Endodermal cell (in vitro differentiated cells): ENCODE data around the gene ERBB4. TPM values are rescaled to one million over a fixed set of nuclear protein-coding genes. Genes with fewer than 3 reads are reported as not detected.

Experiments used
- DNase-seq: peaks from one replicate; pipeline ENCODE4 v3.0.0-alpha.2; 2017
- H3K27ac ChIP-seq: 2 replicates; pipeline ENCODE4 v1.5.1; 2013; ENCODE audit warnings: mild to moderate bottlenecking, low read depth, low read length, moderate library complexity
- H3K27me3 ChIP-seq: 2 replicates; pipeline ENCODE4 v1.6.1; 2013; ENCODE audit warnings: mild to moderate bottlenecking, low read length, moderate library complexity; ENCODE audit not compliant: insufficient read depth, control insufficient read depth, poor library complexity, severe bottlenecking
- H3K36me3 ChIP-seq: 2 replicates; pipeline ENCODE4 v1.7.0; 2013; ENCODE audit warnings: mild to moderate bottlenecking, low read length, moderate library complexity; ENCODE audit not compliant: control insufficient read depth, insufficient read depth
- H3K4me1 ChIP-seq: one replicate; pipeline ENCODE4 v1.7.0; 2013; ENCODE audit warnings: low read length; ENCODE audit not compliant: control insufficient read depth, insufficient read depth
- H3K4me3 ChIP-seq: 2 replicates; pipeline ENCODE4 v1.5.1; 2013; ENCODE audit warnings: mild to moderate bottlenecking, low read length, moderate library complexity
- H3K9ac ChIP-seq: 2 replicates; pipeline ENCODE4 v1.6.1; 2013; ENCODE audit warnings: mild to moderate bottlenecking, low read length, moderate library complexity; ENCODE audit not compliant: poor library complexity, severe bottlenecking; ENCODE audit errors: extremely low read depth
- H3K9me3 ChIP-seq: 2 replicates; pipeline ENCODE4 v1.6.1; 2013; ENCODE audit warnings: mild to moderate bottlenecking, low read length, moderate library complexity; ENCODE audit not compliant: control insufficient read depth
- H3K27ac Mint-ChIP-seq: 2 replicates; pipeline ENCODE4 v1.8.0; 2020; ENCODE audit warnings: mixed read lengths
- H3K27me3 Mint-ChIP-seq: 2 replicates; pipeline ENCODE4 v1.8.0; 2021; ENCODE audit warnings: mild to moderate bottlenecking, mixed read lengths; ENCODE audit not compliant: insufficient read depth
- H3K36me3 Mint-ChIP-seq: 2 replicates; pipeline ENCODE4 v1.8.0; 2020; ENCODE audit warnings: low read depth, mixed read lengths
- H3K4me1 Mint-ChIP-seq: 2 replicates; pipeline ENCODE4 v1.8.0; 2020; ENCODE audit warnings: mixed read lengths
- H3K4me3 Mint-ChIP-seq: 2 replicates; pipeline ENCODE4 v1.8.0; 2020; ENCODE audit warnings: mild to moderate bottlenecking, moderate library complexity, mixed read lengths
- H3K9me3 Mint-ChIP-seq: 2 replicates; pipeline ENCODE4 v1.8.0; 2020; ENCODE audit warnings: mild to moderate bottlenecking, mixed read lengths
- CTCF ChIP-seq: fragments of 200-600 bp; sonication (generic); conservative IDR thresholded peaks from 2 replicates; pipeline ENCODE4 v1.5.0; 2021; ENCODE audit warnings: antibody characterized with exemption, mild to moderate bottlenecking
- WGBS, 2 experiments: methylation state at CpG; one replicate each; pipeline versions ENCODE4 v1.1.5 to v1.1.7; 2013; ENCODE audit warnings: missing lambda C conversion rate in 2 of 2, mixed read lengths in 1 of 2; ENCODE audit not compliant: insufficient coverage in 1 of 2, insufficient read length in 1 of 2; 5-methylcytosine and 5-hydroxymethylcytosine counted together
- total RNA-seq, 2 donors: library from RNA; stranded (reverse); fragmentation: NEBNext Ultra II Directional in 1 of 2; extraction: Animal tissue kit (Norgen Biotek cat#: 25700) in 1 of 2; gene quantifications; 2 replicates in 1 of 2; 3 replicates in 1 of 2; pipeline ENCODE4 v1.2.1, GENCODE V29; 2021

Gene ERBB4
- total RNA-seq, 2 donors from 2014 or later, result 154 to 158 TPM

DNA sequence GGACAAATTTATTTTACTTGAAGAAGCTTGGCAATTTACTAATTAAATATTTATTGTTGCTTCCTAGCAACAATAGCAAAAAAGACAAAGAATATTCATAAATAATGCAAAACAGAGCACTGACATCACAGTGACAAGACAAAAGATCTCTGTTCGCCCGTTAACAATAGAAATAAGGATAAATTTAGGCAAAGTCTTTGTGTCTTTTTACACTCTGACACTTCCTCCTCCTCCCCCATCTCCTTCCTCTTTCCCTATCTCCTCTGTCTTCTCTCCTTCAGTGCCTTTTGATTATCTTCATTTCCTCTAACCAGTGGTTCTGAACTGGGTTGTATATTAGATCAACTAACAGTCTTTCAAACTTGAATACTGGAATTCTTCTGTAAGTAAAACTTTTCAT, 808.4 kb downstream of the ERBB4 start:
- Mint-ChIP-seq H3K4me3 (no peak overlapping the region), H3K27me3 (no peaks in the 10 kb centered on the region), H3K4me1 (peaks cover 2% of the 10 kb centered on the region), H3K27ac (no peak overlapping the region), H3K36me3 (no peaks in the 10 kb centered on the region), H3K9me3 (peaks cover 7% of the 10 kb centered on the region)
- Histone ChIP-seq H3K4me3 (no peak overlapping the region), H3K9me3 (no peaks in the 10 kb centered on the region), H3K36me3 (no peaks in the 10 kb centered on the region), H3K4me1 (no peaks in the 10 kb centered on the region), H3K27ac (no peak overlapping the region), H3K27me3 (no peaks in the 10 kb centered on the region), H3K9ac (no peak overlapping the region)
- TF ChIP-seq CTCF, result no peak
- no peak for DNase-seq
- 80% methylated on average over 2 of the region's 2 CpGs; no CpG with 5 or more reads in 1 of the 2 experiments for WGBS, 2 experiments

DNA sequence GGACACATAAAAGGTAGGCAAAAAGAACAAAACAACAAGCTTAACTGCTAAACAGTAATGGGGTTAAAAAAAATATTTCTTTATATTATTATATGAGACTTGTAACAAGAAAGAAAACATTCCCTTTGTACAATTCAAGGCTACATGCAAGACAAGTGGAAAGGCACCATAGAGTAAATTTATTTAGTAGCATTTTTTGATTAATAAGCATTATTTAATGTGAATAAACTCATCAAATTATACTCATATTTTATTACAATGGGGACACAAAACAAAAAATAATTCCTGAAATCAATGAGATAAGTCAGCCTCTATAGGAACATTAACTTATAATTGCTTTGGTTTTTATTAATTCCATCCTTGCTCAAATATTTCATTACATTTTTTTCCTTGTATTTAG, 809.2 kb downstream of the ERBB4 start:
- Histone ChIP-seq H3K4me3 (no peak overlapping the region), H3K9me3 (no peaks in the 10 kb centered on the region), H3K9ac (no peak overlapping the region), H3K4me1 (no peaks in the 10 kb centered on the region), H3K27ac (no peak overlapping the region), H3K27me3 (no peaks in the 10 kb centered on the region), H3K36me3 (no peaks in the 10 kb centered on the region)
- H3K9me3 Mint-ChIP-seq, result peaks cover 7% of the 10 kb centered on the region
- H3K4me1 Mint-ChIP-seq, result peaks cover 2% of the 10 kb centered on the region
- H3K27me3 Mint-ChIP-seq, result no peaks in the 10 kb centered on the region
- H3K27ac Mint-ChIP-seq, result no peak overlapping the region
- H3K4me3 Mint-ChIP-seq, result no peak overlapping the region
- no peak for TF ChIP-seq CTCF
- no peaks in the 10 kb centered on the region for H3K36me3 Mint-ChIP-seq
- DNase-seq, result no peak

- Histone ChIP-seq H3K27me3 (no peaks in the 10 kb centered on the region), H3K4me3 (no peak overlapping the region), H3K9ac (no peak overlapping the region), H3K4me1 (no peaks in the 10 kb centered on the region), H3K27ac (no peak overlapping the region), H3K36me3 (no peaks in the 10 kb centered on the region), H3K9me3 (no peaks in the 10 kb centered on the region)
- Mint-ChIP-seq H3K4me3 (no peak overlapping the region), H3K27me3 (no peaks in the 10 kb centered on the region), H3K9me3 (no peaks in the 10 kb centered on the region), H3K27ac (no peak overlapping the region), H3K4me1 (no peaks in the 10 kb centered on the region), H3K36me3 (no peaks in the 10 kb centered on the region)
- DNase-seq, result no peak
- 90 to 94% methylated on average over 5 of the region's 5 CpGs for WGBS, 2 experiments
- no peak for TF ChIP-seq CTCF
Observed at GRCh38 chr2:211724933-211725332, 813.7 kb downstream of the ERBB4 start.
